IPS-15b (cell line): ENCODE measurements around the gene NCOA3.

Source experiments
- H3K27me3 ChIP-seq: one replicate; pipeline ENCODE4 v1.6.1; 2013; ENCODE audit warnings: low read length; ENCODE audit not compliant: control insufficient read depth, insufficient read depth
- H3K36me3 ChIP-seq: one replicate; pipeline ENCODE4 v1.6.1; 2013; ENCODE audit warnings: low read length; ENCODE audit not compliant: control insufficient read depth, insufficient read depth
- H3K4me1 ChIP-seq: one replicate; pipeline ENCODE4 v1.6.1; 2013; ENCODE audit warnings: mild to moderate bottlenecking, low read length; ENCODE audit not compliant: control insufficient read depth, insufficient read depth
- H3K4me3 ChIP-seq: one replicate; pipeline ENCODE4 v1.5.1; 2013; ENCODE audit warnings: low read depth, low read length
- H3K9ac ChIP-seq: one replicate; pipeline ENCODE4 v1.6.1; 2013; ENCODE audit warnings: low read depth, mild to moderate bottlenecking, low read length
- H3K9me3 ChIP-seq: one replicate; pipeline ENCODE4 v1.6.1; 2013; ENCODE audit warnings: mild to moderate bottlenecking, low read length; ENCODE audit not compliant: control insufficient read depth, insufficient read depth

NCOA3 gene

GRCh38 chr20:47677635-47678453 lies 176.2 kb downstream of the NCOA3 start:
- Histone ChIP-seq H3K9me3 (no peaks in the 10 kb centered on the region), H3K27me3 (no peaks in the 10 kb centered on the region), H3K4me3 (no peak overlapping the region), H3K36me3 (peaks cover 2% of the 10 kb centered on the region), H3K4me1 (no peaks in the 10 kb centered on the region), H3K9ac (no peak overlapping the region)

- H3K4me1 ChIP-seq, result no peaks in the 10 kb centered on the region
- no peaks in the 10 kb centered on the region for H3K27me3 ChIP-seq
- H3K9me3 ChIP-seq, result no peaks in the 10 kb centered on the region
- H3K36me3 ChIP-seq, result peaks cover 2% of the 10 kb centered on the region
- no peak overlapping the region for H3K9ac ChIP-seq
- H3K4me3 ChIP-seq, result no peak overlapping the region
These were observed 176.8 kb downstream of the NCOA3 start for GRCh38 chr20:47678536-47678935.

GRCh38 chr20:47679462-47679861 lies 177.8 kb downstream of the NCOA3 start:
- Histone ChIP-seq H3K9me3 (no peaks in the 10 kb centered on the region), H3K4me3 (no peak overlapping the region), H3K27me3 (no peaks in the 10 kb centered on the region), H3K36me3 (peaks cover 7% of the 10 kb centered on the region), H3K4me1 (no peaks in the 10 kb centered on the region), H3K9ac (no peak overlapping the region)

GRCh38 chr20:47680804-47681529 lies 179.3 kb downstream of the NCOA3 start:
- Histone ChIP-seq H3K27me3 (no peaks in the 10 kb centered on the region), H3K4me3 (no peak overlapping the region), H3K36me3 (peaks cover 7% of the 10 kb centered on the region), H3K9me3 (no peaks in the 10 kb centered on the region), H3K9ac (no peak overlapping the region), H3K4me1 (no peaks in the 10 kb centered on the region)

GRCh38 chr20:47682028-47682783 lies 180.5 kb downstream of the NCOA3 start:
- no peaks in the 10 kb centered on the region for H3K4me1 ChIP-seq
- H3K27me3 ChIP-seq, result peaks cover under 1% of the 10 kb centered on the region
- H3K36me3 ChIP-seq, result peaks cover 5% of the 10 kb centered on the region
- H3K9ac ChIP-seq, result no peak overlapping the region
- no peaks in the 10 kb centered on the region for H3K9me3 ChIP-seq
- H3K4me3 ChIP-seq, result no peak overlapping the region

- no peak overlapping the region for H3K9ac ChIP-seq
- peaks cover 5% of the 10 kb centered on the region for H3K36me3 ChIP-seq
- no peaks in the 10 kb centered on the region for H3K4me1 ChIP-seq
- no peaks in the 10 kb centered on the region for H3K9me3 ChIP-seq
- H3K27me3 ChIP-seq, result peaks cover 2% of the 10 kb centered on the region
- H3K4me3 ChIP-seq, result no peak overlapping the region
These were observed 181.2 kb downstream of the NCOA3 start for GRCh38 chr20:47682916-47683315.

GRCh38 chr20:47684306-47685080 lies 182.8 kb downstream of the NCOA3 start:
- Histone ChIP-seq H3K36me3 (peaks cover 5% of the 10 kb centered on the region), H3K9me3 (no peaks in the 10 kb centered on the region), H3K4me1 (peaks cover 3% of the 10 kb centered on the region), H3K9ac (no peak overlapping the region), H3K27me3 (peaks cover 2% of the 10 kb centered on the region), H3K4me3 (no peak overlapping the region)

- Histone ChIP-seq H3K36me3 (peaks cover 5% of the 10 kb centered on the region), H3K4me1 (peaks cover 3% of the 10 kb centered on the region), H3K9ac (no peak overlapping the region)
These were observed 184.9 kb downstream of the NCOA3 start for GRCh38 chr20:47686545-47686944.

GRCh38 chr20:47687095-47687987 lies 185.7 kb downstream of the NCOA3 start:
- Histone ChIP-seq H3K9me3 (no peaks in the 10 kb centered on the region), H3K9ac (no peak overlapping the region)

More at GRCh38 chr20:47686545-47686944, 184.9 kb downstream of the NCOA3 start:
- Histone ChIP-seq H3K4me3 (no peak overlapping the region), H3K9me3 (no peaks in the 10 kb centered on the region), H3K27me3 (peaks cover 2% of the 10 kb centered on the region)

GRCh38 chr20:47688385-47689381 lies 187.0 kb downstream of the NCOA3 start:
- Histone ChIP-seq H3K9ac (no peak overlapping the region), H3K27me3 (peaks cover 2% of the 10 kb centered on the region), H3K36me3 (peaks cover 4% of the 10 kb centered on the region), H3K4me3 (no peak overlapping the region), H3K4me1 (peaks cover 3% of the 10 kb centered on the region), H3K9me3 (no peaks in the 10 kb centered on the region)

More at GRCh38 chr20:47687095-47687987, 185.7 kb downstream of the NCOA3 start:
- no peak overlapping the region for H3K4me3 ChIP-seq
- peaks cover 5% of the 10 kb centered on the region for H3K36me3 ChIP-seq
- H3K27me3 ChIP-seq, result peaks cover 2% of the 10 kb centered on the region
- peaks cover 3% of the 10 kb centered on the region for H3K4me1 ChIP-seq
